Sigmoid colon (tissue), 7 donors: ENCODE measurements around the gene MRPS34. TPM values are rescaled to one million over a fixed set of nuclear protein-coding genes. Genes with fewer than 3 reads are reported as not detected.

Experiments
- DNase-seq: peaks from one replicate; pipeline ENCODE4 v3.0.0-alpha.2; 2019
- H3K27ac ChIP-seq, 4 donors: fragments of 200-600 bp; sonication (generic); one replicate each; pipeline ENCODE4 v1.5.1; 2016 to 2019; ENCODE audit warnings: mild to moderate bottlenecking in 1 of 4
- H3K27me3 ChIP-seq, 3 donors: fragments of 200-600 bp; sonication (generic); one replicate each; pipeline ENCODE4 v1.5.1; 2019; ENCODE audit warnings: mild to moderate bottlenecking in 1 of 3
- H3K36me3 ChIP-seq, 4 donors: fragments of 200-600 bp; sonication (generic); one replicate each; pipeline ENCODE4 v1.5.1; 2016 to 2019
- H3K4me1 ChIP-seq, 4 donors: fragments of 200-600 bp; sonication (generic); one replicate each; pipeline ENCODE4 v1.5.1; 2017 to 2019
- H3K4me3 ChIP-seq, 4 donors: fragments of 200-600 bp; sonication (generic); one replicate each; pipeline ENCODE4 v1.5.1; 2017 to 2019; ENCODE audit warnings: mild to moderate bottlenecking in 2 of 4, moderate library complexity in 1 of 4
- H3K9me3 ChIP-seq, 4 donors: fragments of 200-600 bp in 3 of 4; sonication (generic) in 3 of 4; one replicate each; pipeline versions ENCODE4 v1.5.1 to v1.6.1; 2013 to 2019
- EP300 ChIP-seq, 4 donors: sonication (generic); formaldehyde crosslinking; IDR thresholded peaks; one replicate each; pipeline ENCODE4 v1.6.1; 2017; ENCODE audit warnings: antibody characterized with exemption in 4 of 4
- POLR2A ChIP-seq, 2 donors: fragments of 450-650 bp; IDR thresholded peaks; one replicate each; pipeline ENCODE4 v1.6.1; 2016; ENCODE audit warnings: antibody characterized with exemption in 2 of 2, mild to moderate bottlenecking in 2 of 2, moderate library complexity in 2 of 2
- POLR2AphosphoS5 ChIP-seq, 4 donors: sonication (generic); formaldehyde crosslinking; IDR thresholded peaks; one replicate each; pipeline ENCODE4 v1.6.1; 2017; ENCODE audit warnings: antibody characterized with exemption in 4 of 4
- WGBS, 2 donors: extraction: QIAGEN DNeasy Blood & Tissue Kit; methylation state at CpG; one replicate each; pipeline ENCODE4 v1.1.7; 2013; 5-methylcytosine and 5-hydroxymethylcytosine counted together
- intact Hi-C: fragments of 100-400 bp; cut with DNase I; formaldehyde crosslinking; loops from one replicate; pipeline ENCODE4 v1.15.1; 2023
- polyA plus RNA-seq, 3 donors: library from polyadenylated mRNA; stranded (reverse); fragments of 200-250 nt; gene quantifications; one replicate each; pipeline ENCODE4 v1.2.3, GENCODE V29; 2013
- total RNA-seq, 4 donors: library from RNA; depleted of rRNA; stranded (reverse); fragments of >200 nt; gene quantifications; one replicate each; pipeline ENCODE4 v1.1.0, GENCODE V29; 2016
- TF ChIP-seq, protein P1 (sequence below), 4 experiments: fragments of 450-650 bp in 3 of 4; fragments of 200-600 bp in 1 of 4; IDR thresholded peaks; one replicate each; pipeline ENCODE4 v1.5.1; 2016 to 2019; ENCODE audit warnings: antibody characterized with exemption in 4 of 4, mild to moderate bottlenecking in 3 of 4, moderate library complexity in 2 of 4
- donor health status: healthy with polysubstance abuse.
- donor health status: Bipolar disorder and iron deficiency.
- donor health status: healthy.

MRPS34 gene
- total and polyA plus RNA-seq, 7 donors, result 61.5 to 198 (median 104) TPM

DNA sequence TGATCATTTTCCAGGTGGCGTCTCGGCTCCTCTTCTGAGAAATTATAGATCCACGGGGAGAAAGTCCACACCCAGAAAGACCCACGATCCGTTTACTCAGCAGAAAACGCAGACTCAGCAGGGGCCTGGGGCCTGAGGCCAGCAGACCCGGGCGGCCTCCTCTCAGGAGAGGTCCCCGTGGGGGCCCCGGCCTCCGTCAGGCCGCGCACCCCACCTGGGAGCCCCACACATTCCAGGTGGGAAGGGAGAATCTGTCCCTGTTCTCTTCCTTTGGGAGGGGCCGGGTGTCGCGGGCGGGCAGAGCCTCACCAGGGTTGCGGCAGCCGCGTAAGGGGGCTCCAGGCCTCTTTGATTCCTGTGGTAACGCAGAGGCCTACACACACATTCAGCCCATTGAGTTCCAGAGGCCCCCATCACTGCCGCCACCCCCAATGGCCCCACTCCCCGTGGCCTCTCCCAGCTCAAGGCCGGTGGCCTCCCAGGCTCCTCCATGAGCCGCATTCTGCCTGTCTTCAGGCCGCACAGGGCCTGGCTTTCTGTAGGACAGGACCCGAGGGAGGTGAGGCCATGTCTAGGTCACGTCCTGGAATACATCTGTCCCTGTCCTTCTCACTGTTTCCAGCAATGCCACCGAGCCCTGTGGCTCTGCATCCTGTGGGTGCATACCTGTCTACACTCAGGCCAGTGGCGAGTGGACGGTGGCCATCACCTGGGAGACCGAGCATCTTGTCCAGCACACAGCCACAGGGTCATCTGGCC lies 22.2 kb upstream of the MRPS34 start:
- no peaks in the 10 kb centered on the region for H3K9me3 ChIP-seq
- peaks cover 0 to 15% (median 0%) of the 10 kb centered on the region in 4 donors for H3K36me3 ChIP-seq
- DNase-seq, result no peak
- 83 to 85% methylated on average over 32 of the region's 32 CpGs for WGBS, 2 donors
- intact Hi-C loops, result no loop called here
- no peaks in the 10 kb centered on the region for H3K4me1 ChIP-seq
- no peaks in the 10 kb centered on the region for H3K27me3 ChIP-seq
- TF ChIP-seq POLR2AphosphoS5 (IDR thresholded peaks at IDR 0.05) (no peak), POLR2A (IDR thresholded peaks at IDR 0.05) (no peak), EP300 (IDR thresholded peaks at IDR 0.05) (no peak)
- TF ChIP-seq, protein P1, sequence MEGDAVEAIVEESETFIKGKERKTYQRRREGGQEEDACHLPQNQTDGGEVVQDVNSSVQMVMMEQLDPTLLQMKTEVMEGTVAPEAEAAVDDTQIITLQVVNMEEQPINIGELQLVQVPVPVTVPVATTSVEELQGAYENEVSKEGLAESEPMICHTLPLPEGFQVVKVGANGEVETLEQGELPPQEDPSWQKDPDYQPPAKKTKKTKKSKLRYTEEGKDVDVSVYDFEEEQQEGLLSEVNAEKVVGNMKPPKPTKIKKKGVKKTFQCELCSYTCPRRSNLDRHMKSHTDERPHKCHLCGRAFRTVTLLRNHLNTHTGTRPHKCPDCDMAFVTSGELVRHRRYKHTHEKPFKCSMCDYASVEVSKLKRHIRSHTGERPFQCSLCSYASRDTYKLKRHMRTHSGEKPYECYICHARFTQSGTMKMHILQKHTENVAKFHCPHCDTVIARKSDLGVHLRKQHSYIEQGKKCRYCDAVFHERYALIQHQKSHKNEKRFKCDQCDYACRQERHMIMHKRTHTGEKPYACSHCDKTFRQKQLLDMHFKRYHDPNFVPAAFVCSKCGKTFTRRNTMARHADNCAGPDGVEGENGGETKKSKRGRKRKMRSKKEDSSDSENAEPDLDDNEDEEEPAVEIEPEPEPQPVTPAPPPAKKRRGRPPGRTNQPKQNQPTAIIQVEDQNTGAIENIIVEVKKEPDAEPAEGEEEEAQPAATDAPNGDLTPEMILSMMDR (IDR thresholded peaks at IDR 0.05), result no peak
- no peak overlapping the region for H3K4me3 ChIP-seq
- H3K27ac ChIP-seq, result no peak overlapping the region

DNA sequence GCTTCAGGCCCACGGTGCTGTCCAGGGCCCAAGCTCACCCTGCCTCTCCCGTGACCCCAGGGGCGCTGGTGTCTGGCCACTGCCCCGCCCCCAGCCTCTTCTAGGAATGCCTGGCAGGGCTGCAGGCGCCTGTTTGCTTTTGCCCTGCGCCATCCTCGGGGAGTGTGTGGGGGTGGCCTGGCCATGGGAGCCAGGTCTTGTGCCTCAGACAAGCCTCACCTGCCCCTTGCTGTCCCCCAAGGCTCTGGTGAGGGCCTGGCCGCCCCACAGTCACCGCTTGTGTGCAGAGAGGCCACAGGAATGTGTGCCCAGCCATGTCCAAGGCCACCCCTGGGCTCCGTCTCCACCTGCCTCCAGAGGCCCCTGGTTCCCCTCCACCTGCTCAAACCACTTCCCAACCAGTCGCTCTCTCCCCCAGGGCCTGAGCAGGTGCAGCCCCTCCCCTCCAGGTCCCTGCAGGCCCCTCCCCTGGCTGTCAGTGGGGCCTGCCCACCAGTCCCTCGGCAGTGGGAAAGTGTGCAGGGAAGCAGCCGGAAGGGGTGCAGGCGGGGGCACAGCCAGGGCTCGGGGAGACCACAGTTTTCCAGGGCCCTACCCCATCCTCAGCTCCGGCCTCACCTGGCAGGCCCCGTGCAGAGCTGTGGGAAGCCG lies 21.4 kb upstream of the MRPS34 start:
- no peak for TF ChIP-seq POLR2A (IDR thresholded peaks at IDR 0.05)
- TF ChIP-seq, protein P1 (IDR thresholded peaks at IDR 0.05), result no peak
- no peak for TF ChIP-seq POLR2AphosphoS5 (IDR thresholded peaks at IDR 0.05)
- no peak for TF ChIP-seq EP300 (IDR thresholded peaks at IDR 0.05)
- peaks cover 0 to 21% (median 4%) of the 10 kb centered on the region in 4 donors for H3K36me3 ChIP-seq
- WGBS, 2 donors, result 31 to 63% methylated on average over 18 of the region's 18 CpGs
- peak; percentile 62 for DNase-seq
- H3K4me3 ChIP-seq, result no peak overlapping the region
- no peaks in the 10 kb centered on the region for H3K4me1 ChIP-seq
- H3K27me3 ChIP-seq, result no peaks in the 10 kb centered on the region
- intact Hi-C loops, result no loop called here
- H3K27ac ChIP-seq, result no peak overlapping the region
- H3K9me3 ChIP-seq, result no peaks in the 10 kb centered on the region

DNA sequence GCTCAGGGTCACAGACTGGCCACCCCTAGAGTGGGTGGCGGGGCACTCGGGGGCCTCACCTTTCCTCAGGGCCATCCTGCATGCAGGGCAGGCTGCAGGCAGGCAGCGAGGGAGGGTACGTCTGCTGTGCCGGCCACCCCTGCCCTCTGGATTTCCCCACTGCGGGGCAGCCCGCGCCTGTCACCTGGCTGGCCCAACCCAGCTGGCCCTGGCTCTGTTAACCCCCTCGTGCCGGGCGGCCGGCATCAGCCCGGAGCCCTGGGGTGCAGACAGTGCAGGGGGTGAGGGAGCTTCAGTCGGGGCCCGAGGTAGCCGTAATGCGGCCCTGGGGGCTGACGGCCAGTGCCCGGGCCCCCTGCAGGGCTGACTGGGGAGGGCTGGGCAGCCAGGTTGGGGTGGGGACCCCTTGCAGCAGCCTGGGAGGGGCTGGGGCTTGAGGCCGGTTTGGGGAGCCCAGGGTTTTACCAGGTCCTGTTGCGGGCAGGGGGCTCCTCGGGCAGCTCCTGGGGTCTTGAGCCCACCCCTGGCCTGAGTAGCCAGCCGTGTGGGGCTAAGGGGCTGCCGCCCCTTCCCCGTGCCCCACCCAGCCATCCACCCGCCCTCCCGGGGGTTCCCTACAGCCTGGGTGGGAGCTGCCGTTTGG lies 20.8 kb upstream of the MRPS34 start, which contains the start of gene IGFALS:
Gene IGFALS, minus strand, starts transcription at position 128 of the 643 bp plus-strand sequence. Its CDS starts 53 bp downstream, at position 75.
- Histone ChIP-seq H3K9me3 (no peaks in the 10 kb centered on the region), H3K4me1 (no peaks in the 10 kb centered on the region), H3K27me3 (no peaks in the 10 kb centered on the region), H3K4me3 (no peak within 1 kb of the TSS), H3K27ac (no peak within 1 kb of the TSS), H3K36me3 (peaks cover 0 to 28% (median 9%) of the 10 kb centered on the region in 4 donors)
- 20 to 64% methylated on average over 28 of the region's 28 CpGs for WGBS, 2 donors
- no peak for TF ChIP-seq EP300 (IDR thresholded peaks at IDR 0.05)
- no peak for TF ChIP-seq POLR2A (IDR thresholded peaks at IDR 0.05)
- TF ChIP-seq POLR2AphosphoS5 (IDR thresholded peaks at IDR 0.05), result no peak
- TF ChIP-seq, protein P1 (IDR thresholded peaks at IDR 0.05), result no peak
- DNase-seq, result no peak
- intact Hi-C loops, result no loop called here

DNA sequence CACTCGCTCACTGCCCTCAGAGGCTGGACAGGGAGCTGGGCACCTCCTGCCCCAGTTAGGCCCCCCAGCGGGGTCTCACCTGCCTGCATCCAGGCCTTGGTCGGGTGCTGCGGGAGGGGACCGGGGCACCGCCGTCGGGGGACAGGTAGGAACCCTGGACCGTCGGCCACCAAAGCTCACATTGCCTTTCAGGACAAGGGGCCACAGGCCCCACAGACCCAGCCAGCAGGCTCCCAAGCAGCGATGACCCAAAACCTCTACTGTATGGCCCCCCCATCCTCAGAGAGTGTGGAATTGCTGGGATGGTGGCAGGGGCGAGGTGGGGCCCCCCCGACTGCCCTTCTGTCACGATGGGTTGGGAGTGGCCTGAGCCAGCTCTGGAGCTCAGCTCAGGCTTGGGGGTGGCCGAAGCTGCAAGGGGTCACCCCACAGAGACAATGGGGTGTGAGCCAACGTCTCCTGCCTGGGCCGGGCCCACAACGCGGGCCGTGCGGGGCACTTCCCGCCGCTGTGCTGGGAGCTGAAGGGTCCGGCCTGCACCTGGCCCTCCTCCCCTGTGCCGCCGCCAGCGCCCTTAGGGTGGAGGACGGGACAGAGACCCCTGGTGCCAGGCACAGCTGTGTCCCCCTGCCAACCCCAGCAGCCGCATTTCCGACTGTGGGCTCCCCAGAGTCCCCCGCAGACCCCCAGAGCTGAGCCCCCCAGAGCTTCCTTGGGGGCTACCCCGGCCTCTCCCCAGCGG lies 20.1 kb upstream of the MRPS34 start:
- TF ChIP-seq POLR2AphosphoS5 (IDR thresholded peaks at IDR 0.05) (no peak), EP300 (IDR thresholded peaks at IDR 0.05) (no peak), POLR2A (IDR thresholded peaks at IDR 0.05) (no peak)
- TF ChIP-seq, protein P1 (IDR thresholded peaks at IDR 0.05), result no peak
- H3K9me3 ChIP-seq, result no peaks in the 10 kb centered on the region
- DNase-seq, result no peak
- peaks cover 0 to 34% (median 15%) of the 10 kb centered on the region in 4 donors for H3K36me3 ChIP-seq
- 78 to 88% methylated on average over 33 of the region's 33 CpGs for WGBS, 2 donors
- no peaks in the 10 kb centered on the region for H3K4me1 ChIP-seq
- intact Hi-C loops, result no loop called here
- no peaks in the 10 kb centered on the region for H3K27me3 ChIP-seq
- no peak overlapping the region for H3K27ac ChIP-seq
- H3K4me3 ChIP-seq, result no peak overlapping the region
